LNCaP clone FGC (cell line): ENCODE results near the gene ANKRD53.

ENCODE experiments used
- DNase-seq: peaks from one replicate; pipeline ENCODE4 v3.0.0-alpha.2; 2011; ENCODE audit warnings: low read depth
- H3K4me3 ChIP-seq: 2 replicates; pipeline ENCODE4 v1.5.1; 2011; ENCODE audit warnings: mild to moderate bottlenecking, low read depth, low read length, control low read depth
- CTCF ChIP-seq: IDR thresholded peaks from 2 replicates; pipeline ENCODE4 v1.5.1; 2012; ENCODE audit warnings: mild to moderate bottlenecking; ENCODE audit not compliant: control insufficient read depth, insufficient read depth; ENCODE audit errors: extremely low read depth

The ANKRD53 gene

GRCh38 chr2:70967189-70967588 lies 11.2 kb upstream of the ANKRD53 start:
- H3K4me3 ChIP-seq: no peak overlapping the region
- no peak for TF ChIP-seq CTCF
- DNase-seq: no peak

- no peak for TF ChIP-seq CTCF
- DNase-seq: no peak
- H3K4me3 ChIP-seq: no peak overlapping the region
Observed at GRCh38 chr2:70974592-70974991, 3.8 kb upstream of the ANKRD53 start.

- TF ChIP-seq CTCF: no peak
- no peak overlapping the region for H3K4me3 ChIP-seq
- no peak for DNase-seq
Observed at GRCh38 chr2:70975237-70975636, 3.2 kb upstream of the ANKRD53 start.

- TF ChIP-seq CTCF: no peak
- H3K4me3 ChIP-seq: no peak overlapping the region; the same call in 1 of the 2 replicates
- DNase-seq: no peak
Observed at GRCh38 chr2:70977605-70978205, 725 bp upstream of the ANKRD53 start.

GRCh38 chr2:70979180-70979488 lies 704 bp downstream of the ANKRD53 start:
- TF ChIP-seq CTCF: no peak
- no peak for DNase-seq
- no peak overlapping the region for H3K4me3 ChIP-seq

GRCh38 chr2:70979626-70980025 lies 1.2 kb downstream of the ANKRD53 start:
- no peak for TF ChIP-seq CTCF
- H3K4me3 ChIP-seq: no peak overlapping the region
- DNase-seq: no peak

- no peak for TF ChIP-seq CTCF
- DNase-seq: no peak
- H3K4me3 ChIP-seq: no peak overlapping the region
Observed at GRCh38 chr2:70981421-70981820, 3.0 kb downstream of the ANKRD53 start.
